GM21515 (cell line): ENCODE data around the gene LRRC51.
A peak's percentile ranks its signal among the peaks of the same experiment; 100 is the strongest.

ENCODE experiments used
- ATAC-seq: cut with Tn5 transposase; IDR thresholded peaks from one replicate; pipeline ENCODE4 v1.9.1; 2021; ENCODE audit not compliant: unreplicated experiment

Gene LRRC51, protein sequence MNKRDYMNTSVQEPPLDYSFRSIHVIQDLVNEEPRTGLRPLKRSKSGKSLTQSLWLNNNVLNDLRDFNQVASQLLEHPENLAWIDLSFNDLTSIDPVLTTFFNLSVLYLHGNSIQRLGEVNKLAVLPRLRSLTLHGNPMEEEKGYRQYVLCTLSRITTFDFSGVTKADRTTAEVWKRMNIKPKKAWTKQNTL

GRCh38 chr11:72080326-72081183 is at the start of gene LRRC51, which contains the start of gene NUMA1:
TSS of gene LRRC51 (plus strand) at chr11:72080850. CDS start at chr11:72089084, 8,234 bp downstream.
TSS of gene NUMA1 (minus strand) at chr11:72080542. CDS start at chr11:72035943, 44,599 bp downstream.
- ATAC-seq: peak; percentile 92

GRCh38 chr11:72036687-72037086 is 44.0 kb upstream of the LRRC51 start:
- no peak for ATAC-seq

- no peak for ATAC-seq
These were observed 42.9 kb upstream of the LRRC51 start for GRCh38 chr11:72037554-72038311.

DNA sequence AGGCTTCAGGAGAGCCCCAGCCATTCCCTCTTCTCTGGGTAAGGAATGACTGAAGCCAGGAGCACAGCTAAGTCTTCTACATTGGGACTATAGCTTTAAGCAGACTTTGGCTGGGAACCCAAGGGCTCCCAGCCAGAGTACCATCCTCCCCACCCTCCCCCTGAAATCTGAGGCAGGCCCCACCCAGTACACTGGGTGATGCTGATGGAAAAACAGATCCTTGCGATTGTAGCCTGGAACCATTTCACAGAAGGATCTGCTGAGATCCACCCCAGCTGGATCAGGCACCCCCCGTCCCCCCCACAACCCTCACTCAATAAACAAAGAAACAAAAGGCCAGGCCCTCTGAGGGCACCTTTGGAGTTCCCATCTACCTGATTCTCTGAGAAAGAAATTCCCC is 42.2 kb upstream of the LRRC51 start:
- no peak for ATAC-seq

DNA sequence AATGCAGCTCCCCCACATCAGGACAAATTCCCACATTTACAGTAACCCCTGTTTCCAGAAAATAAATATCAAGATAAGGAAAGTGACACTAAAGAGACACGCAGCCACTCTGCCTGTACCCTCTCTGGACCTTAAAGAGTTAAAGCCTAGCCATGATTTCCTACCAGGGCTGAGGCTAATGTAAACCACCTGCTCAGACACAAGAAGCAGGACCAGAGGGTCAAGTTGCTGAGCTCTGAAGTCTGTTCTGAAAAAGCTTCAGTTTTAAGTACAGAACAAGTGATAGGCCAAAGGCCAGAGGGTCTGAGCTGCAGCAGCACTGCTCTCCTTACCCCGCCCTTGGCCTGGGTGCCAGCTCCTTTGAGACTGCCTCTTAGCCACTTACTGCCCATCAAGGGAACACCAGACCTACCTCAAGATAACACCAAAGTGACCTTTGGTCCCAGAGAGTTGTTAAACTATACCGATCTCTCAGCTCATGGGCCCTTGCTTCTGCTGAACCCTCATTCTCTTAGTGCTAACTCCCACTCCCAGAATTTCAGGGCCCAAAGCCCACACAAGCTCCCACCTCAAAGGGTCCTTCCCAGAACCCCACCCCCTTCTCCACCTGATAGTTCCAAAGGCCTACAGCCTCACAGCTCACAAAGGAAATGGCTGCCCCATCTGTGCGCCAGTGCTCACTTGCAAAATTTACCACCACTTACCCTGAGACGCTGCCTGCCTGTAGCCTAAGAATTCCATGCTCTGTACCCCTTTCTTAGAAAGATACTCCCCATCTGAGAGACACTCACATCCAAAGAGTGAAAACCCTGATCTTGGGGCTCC is 41.4 kb upstream of the LRRC51 start:
- no peak for ATAC-seq

DNA sequence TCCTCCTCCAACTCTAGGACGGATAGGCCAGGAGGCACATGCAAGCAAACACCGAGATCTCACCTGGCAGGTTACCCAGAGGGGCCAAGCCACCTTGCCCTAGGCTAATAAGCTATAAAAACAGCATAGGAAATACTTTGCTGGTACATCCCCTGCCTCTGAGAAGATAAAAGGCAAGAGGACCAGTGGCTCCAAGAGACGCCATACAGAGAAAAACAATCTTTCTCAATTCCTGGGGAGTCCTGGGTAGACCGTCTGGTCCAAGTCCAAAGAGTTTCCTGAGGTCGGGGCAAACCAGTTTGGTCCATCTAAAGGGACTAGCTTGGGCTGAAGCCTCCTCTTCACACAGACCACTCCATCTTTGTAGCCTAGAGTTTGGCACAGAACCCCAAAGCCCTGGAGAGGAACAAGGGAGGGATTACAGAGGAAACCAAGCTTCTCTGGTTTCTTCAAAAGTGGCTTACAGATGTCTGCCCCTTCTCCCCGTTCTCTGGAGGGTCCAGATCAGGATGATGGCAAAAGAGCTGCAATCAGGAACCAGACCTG is 40.7 kb upstream of the LRRC51 start:
- ATAC-seq: no peak

- no peak for ATAC-seq
These were observed 39.9 kb upstream of the LRRC51 start for GRCh38 chr11:72040491-72041363.

DNA sequence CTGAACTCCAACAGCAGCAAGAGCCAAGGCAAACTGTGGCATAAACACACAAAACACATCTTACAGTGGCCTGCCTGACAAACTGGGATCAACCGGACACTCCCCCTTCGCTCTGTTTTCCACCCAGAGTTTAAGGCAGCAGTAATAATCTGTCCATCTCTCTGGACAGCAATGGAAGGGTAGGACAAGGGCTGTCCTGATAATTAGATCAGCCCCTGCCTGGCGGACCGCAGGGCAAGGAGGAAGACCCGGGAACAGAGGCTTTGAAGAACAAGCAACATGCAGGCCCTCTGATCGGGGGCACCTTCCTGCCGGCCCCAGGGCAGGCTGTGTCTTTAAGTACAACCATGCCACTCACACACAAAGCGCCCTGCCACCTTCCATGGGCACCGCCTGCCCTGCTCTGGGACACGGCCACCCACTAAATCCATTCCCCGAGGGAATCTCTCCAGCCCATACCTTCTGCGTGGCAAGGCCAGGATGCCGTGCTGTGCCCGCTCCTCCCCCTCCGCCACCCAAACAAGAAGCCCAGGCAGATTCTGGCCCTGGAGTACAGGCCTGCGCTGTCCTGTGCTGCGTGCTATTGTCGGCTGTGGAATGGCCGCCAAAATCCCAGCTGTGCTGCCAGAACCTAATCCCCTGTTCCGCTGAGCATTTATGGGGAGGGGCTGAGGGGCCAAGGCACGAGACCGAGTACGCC is 39.1 kb upstream of the LRRC51 start:
- no peak for ATAC-seq

DNA sequence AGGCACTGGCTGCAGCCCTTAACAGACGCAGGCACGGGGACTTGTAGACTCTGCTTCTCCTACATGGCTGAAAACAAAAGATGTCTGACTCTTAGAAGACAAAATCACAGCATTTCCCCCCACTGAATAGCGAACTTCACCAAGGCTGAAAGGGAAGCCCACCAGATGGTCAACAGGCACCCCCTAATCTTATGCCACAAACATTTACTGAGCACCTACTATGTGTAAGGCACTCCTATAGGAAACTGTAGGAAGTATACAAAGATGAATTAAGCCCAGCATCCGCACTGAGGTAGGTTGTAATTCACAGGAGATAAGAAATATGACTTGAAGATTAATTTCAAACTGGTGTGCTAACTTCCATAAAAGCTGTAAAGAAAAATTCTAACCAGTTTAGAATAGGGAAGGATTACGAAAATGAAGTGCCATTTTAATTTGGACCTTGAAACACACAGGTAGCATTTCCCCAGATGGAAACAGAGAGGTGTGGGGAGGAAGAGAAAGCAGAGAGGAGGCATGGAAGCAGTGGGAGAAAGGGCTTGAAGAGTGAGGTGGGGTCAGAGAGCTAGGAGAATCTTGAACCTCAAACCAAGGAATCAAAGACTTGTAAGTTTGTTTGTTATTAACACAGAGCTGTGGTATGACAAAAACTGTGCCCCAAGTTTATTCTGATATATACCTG is 38.4 kb upstream of the LRRC51 start:
- no peak for ATAC-seq

DNA sequence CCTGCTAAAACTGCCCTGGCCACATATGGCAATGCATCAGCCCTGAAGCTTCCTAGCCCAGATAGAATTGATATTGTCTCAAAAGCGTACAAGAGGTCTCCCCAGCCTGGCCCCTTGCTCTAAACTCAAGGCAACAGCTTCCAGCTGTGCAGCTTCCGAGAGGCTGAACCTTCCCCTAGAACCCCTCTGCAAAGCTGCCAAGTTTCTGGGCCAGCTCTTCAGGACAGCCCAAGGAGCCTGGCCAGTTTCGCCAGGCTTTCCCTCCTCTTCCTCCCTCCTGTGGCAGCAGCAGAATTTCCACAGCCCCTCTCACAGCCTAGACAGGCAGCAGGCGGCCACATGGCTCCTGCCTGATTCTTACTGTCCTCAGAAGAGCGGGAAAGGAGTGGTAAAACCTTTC is 34.8 kb upstream of the LRRC51 start:
- ATAC-seq: no peak

GRCh38 chr11:72048766-72049460 is 31.7 kb upstream of the LRRC51 start:
- ATAC-seq: no peak

DNA sequence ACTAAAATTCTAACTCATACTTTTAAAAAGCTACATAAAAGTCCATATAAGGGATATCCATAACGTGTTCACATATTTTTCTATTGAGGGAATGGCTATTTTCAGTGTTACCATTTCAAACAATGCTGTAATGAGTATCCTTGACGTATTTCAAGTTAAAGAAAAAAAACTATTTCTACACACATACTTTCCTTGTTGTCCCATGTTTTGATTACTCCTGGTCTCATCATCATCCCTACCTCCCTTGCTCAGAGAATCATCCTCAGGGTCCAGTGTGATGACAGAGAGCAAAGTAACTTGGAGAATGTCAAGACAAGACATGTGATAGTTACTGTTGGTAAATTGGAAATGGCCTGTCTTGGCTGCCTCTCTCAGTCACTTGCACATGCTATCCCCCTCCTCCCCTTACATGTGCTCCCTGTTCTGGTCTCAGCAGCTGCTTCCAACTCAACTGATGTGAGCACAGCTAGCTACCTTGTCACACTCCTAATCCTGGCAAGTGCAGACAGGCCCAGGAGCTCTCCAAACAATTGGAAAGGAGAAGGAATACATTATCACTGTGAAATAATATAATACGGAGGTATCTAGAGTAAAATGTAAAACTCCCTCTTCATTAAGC is 22.1 kb upstream of the LRRC51 start:
- ATAC-seq: no peak

DNA sequence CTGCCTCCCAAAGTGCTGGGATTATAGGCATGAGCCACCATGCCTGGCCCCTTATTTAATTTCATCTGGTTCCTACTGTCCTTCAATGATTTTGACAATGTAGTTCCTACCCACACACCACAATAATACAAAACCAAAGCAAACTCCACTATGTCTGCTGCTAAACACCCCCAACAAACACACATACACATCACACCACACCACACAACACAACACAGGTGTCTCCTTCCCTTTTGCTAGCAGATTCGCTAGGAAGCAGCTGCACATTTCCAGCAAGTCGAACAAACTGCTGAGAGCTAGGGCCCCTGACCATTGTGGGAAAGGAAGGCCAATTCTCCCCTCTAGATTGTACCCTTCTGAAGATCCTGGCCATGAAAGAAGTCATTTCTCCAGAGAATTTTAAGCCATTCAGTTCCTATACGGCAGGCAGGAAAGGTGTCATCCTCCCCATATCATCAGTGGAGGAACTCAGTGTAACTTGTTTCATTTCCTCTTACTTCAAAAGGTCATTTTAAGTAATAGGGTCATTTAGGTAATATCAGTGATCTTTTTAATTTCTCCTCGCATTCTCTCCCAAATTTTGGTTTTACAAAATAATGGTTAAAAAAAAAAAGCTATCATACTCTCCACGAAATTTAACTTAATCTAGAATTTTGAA is 18.8 kb upstream of the LRRC51 start:
- no peak for ATAC-seq

- no peak for ATAC-seq
These were observed 13.8 kb upstream of the LRRC51 start for GRCh38 chr11:72066855-72067254.

DNA sequence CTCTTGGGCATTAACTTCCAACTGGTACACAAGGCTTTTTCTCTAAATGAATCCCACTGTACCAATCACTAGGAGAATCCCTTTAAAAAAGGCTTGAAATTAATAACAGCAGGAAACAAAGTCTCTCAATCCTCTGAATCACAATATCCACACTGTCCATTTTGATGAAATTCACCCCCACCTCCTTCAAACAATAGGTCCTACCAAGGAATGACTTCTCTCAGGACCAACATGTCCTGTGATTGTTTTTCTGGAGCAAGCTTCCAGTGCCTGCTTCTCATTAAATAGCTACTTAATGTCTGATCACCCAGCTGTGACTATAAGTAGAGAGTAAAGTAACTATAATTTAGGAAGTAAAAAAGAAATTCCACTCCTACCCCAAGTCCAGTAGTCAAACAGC is 13.4 kb upstream of the LRRC51 start:
- no peak for ATAC-seq

DNA sequence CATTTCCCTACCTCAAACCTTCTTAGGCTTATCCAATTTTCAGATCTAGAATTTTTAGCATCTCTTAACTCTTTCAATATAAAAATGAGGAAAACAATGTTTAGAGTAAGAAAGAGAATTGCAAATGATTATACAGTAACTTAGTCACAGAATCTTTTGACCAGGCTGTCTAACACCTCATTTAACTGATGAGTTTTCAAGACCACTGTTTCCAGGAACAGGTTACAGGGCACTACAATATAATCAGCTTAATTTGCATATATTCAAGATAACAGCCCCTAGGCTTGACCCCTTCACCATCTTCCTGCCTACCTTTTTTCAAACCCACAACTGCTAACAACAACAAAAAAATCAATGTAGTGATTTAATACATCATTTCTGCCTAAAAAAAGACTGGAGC is 13.0 kb upstream of the LRRC51 start:
- no peak for ATAC-seq

DNA sequence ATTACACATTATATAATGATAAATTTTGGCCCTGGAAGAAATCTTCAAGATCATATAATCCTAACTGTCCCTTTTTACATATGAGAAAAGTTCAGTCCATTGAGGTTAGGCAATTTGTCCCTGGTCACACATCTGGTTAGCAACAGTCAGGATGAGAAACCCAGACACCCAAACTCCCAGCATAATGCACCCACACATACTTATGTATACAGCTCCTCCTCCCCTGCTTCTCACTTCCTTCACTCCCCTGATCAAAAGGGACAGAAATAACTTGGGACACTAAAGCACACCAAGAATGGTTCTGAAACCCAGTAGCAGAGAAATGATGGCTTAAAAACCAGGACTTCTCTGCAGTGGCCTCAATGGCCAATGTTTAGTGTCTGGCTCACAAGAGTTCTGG is 11.4 kb upstream of the LRRC51 start:
- ATAC-seq: no peak
